Measurements from ENCODE around the gene MMP3. TPM values are rescaled to one million over a fixed set of nuclear protein-coding genes. Genes with fewer than 3 reads are reported as not detected.

The MMP3 gene
- total RNA-seq, 2 experiments from 2014 or later: not detected

GRCh38 chr11:102836290-102836875 lies 7.0 kb downstream of the MMP3 start:
- no peaks in the 10 kb centered on the region for H3K4me1 Mint-ChIP-seq (ENCODE audit: low read depth)
- H3K27ac Mint-ChIP-seq: no peak overlapping the region
- POLR2A ChIA-PET: no interaction called here
- H3K4me3 Mint-ChIP-seq: no peak overlapping the region
- ATAC-seq (no peak), DNase-seq (no peak)
- H3K9me3 Mint-ChIP-seq: no peaks in the 10 kb centered on the region
- H3K36me3 Mint-ChIP-seq (ENCODE audit: low read depth): no peaks in the 10 kb centered on the region
- CTCF ChIA-PET: no interaction called here
- intact Hi-C loops (cut with micrococcal nuclease): no loop called here
- peaks cover 8% of the 10 kb centered on the region for H3K27me3 Mint-ChIP-seq
- TF ChIP-seq, protein P1, sequence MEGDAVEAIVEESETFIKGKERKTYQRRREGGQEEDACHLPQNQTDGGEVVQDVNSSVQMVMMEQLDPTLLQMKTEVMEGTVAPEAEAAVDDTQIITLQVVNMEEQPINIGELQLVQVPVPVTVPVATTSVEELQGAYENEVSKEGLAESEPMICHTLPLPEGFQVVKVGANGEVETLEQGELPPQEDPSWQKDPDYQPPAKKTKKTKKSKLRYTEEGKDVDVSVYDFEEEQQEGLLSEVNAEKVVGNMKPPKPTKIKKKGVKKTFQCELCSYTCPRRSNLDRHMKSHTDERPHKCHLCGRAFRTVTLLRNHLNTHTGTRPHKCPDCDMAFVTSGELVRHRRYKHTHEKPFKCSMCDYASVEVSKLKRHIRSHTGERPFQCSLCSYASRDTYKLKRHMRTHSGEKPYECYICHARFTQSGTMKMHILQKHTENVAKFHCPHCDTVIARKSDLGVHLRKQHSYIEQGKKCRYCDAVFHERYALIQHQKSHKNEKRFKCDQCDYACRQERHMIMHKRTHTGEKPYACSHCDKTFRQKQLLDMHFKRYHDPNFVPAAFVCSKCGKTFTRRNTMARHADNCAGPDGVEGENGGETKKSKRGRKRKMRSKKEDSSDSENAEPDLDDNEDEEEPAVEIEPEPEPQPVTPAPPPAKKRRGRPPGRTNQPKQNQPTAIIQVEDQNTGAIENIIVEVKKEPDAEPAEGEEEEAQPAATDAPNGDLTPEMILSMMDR (IDR thresholded peaks at IDR 0.05): no peak

- TF ChIP-seq, protein P1 (IDR thresholded peaks at IDR 0.05): no peak
- Mint-ChIP-seq H3K4me1 (ENCODE audit: low read depth) (no peaks in the 10 kb centered on the region), H3K9me3 (no peaks in the 10 kb centered on the region), H3K27me3 (peaks cover 23% of the 10 kb centered on the region), H3K4me3 (no peak overlapping the region), H3K27ac (no peak overlapping the region), H3K36me3 (ENCODE audit: low read depth) (no peaks in the 10 kb centered on the region)
- DNase-seq: no peak
- intact Hi-C loops (cut with micrococcal nuclease): no loop called here
- ChIA-PET POLR2A (no interaction called here), CTCF (no interaction called here)
- no peak for ATAC-seq
These were observed 9.7 kb downstream of the MMP3 start for GRCh38 chr11:102833731-102834130.

DNA sequence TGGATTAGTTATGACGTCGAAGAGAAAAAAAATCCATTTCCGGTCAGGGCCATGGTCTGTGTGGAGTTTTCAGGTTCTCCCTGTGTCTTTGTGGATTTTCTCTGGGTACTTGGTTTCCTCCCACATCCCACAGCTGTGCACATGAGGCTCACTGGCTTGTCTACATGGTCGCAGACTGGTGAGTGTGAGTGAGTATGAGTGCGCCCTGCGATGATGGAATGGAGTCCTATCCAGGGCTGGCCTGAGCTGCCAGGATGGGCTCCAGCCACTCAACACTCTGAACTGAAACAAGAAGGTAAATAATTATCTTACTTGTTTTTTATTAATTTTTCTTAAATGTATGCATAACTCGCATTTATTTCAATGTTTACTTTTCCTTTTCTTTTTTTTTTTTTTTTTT lies 10.8 kb downstream of the MMP3 start:
- intact Hi-C loops (cut with micrococcal nuclease): no loop called here

DNA sequence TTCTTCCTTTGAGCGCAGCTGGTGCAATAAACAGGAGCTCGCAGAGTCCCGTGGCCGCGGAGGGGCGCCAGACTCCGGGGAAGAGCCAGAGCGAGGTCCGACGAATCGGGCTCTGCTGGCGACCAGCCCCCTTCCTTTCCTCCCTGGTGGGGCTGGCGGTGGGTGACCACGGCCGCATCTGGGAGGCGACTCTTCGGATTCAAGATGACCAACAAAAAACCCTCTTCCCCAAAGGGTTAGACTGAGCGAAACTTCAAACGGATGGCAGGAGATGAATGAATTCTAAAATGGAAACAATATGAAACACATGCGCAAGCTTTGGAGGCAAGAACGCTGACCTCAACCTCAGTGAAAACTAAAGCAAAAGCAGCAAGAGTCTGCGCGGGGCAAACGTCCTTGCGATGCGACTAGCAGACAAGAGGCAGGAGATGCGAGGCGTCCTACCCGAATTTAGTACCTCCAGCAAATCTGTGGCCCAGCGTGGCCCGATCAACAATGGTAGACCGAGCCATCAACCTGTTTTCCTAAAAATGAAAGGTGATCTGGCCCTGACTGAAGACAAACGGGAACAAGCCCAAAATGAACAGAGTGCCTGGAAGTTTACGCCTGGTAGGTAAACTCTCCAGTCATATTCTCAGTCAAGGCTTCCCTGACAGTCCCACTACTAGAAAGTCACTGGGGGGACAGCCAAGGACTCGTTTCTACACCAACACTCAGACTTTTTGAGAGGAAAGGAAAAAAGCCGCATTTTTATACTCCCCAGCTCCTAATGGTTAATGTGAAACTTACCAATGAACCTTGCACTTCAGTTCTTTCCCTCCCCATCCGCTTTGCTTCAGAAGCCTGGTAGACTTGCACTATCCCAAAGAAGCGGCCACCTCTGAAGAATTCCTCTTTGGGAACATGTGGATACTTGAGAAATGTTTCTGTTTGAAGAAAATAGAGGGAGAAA lies 11.6 kb downstream of the MMP3 start:
- ChIA-PET POLR2A (no interaction called here), CTCF (interaction anchor here (0.8 to 1.3 kb wide), 3 partner anchors 11 to 114 kb away, joined by 3 to 4 read pairs (median 3); no protein-coding TSS in a partner anchor)
- H3K27me3 Mint-ChIP-seq: peaks cover 27% of the 10 kb centered on the region
- DNase-seq (peak; percentile 48), ATAC-seq (no peak)
- H3K4me3 Mint-ChIP-seq: no peak overlapping the region
- H3K36me3 Mint-ChIP-seq (ENCODE audit: low read depth): no peaks in the 10 kb centered on the region
- H3K9me3 Mint-ChIP-seq: no peaks in the 10 kb centered on the region
- H3K27ac Mint-ChIP-seq: no peak overlapping the region
- intact Hi-C loops (cut with micrococcal nuclease): no loop called here
- TF ChIP-seq, protein P1 (IDR thresholded peaks at IDR 0.05): no peak
- no peaks in the 10 kb centered on the region for H3K4me1 Mint-ChIP-seq (ENCODE audit: low read depth)

More for the DNA sequence above, 10.8 kb downstream of the MMP3 start:
- Mint-ChIP-seq H3K4me1 (ENCODE audit: low read depth) (no peaks in the 10 kb centered on the region), H3K27me3 (peaks cover 23% of the 10 kb centered on the region), H3K4me3 (no peak overlapping the region), H3K27ac (no peak overlapping the region), H3K9me3 (no peaks in the 10 kb centered on the region), H3K36me3 (ENCODE audit: low read depth) (no peaks in the 10 kb centered on the region)
- ATAC-seq: no peak
- DNase-seq: no peak
- TF ChIP-seq, protein P1 (IDR thresholded peaks at IDR 0.05): no peak
- ChIA-PET POLR2A (no interaction called here), CTCF (no interaction called here)

- TF ChIP-seq, protein P1 (IDR thresholded peaks at IDR 0.05): no peak
- intact Hi-C loops (cut with micrococcal nuclease): no loop called here
- no peak overlapping the region for H3K27ac Mint-ChIP-seq
- CTCF ChIA-PET: interaction anchor here (0.8 to 1.3 kb wide), 3 partner anchors 11 to 115 kb away, joined by 3 to 4 read pairs (median 3); no protein-coding TSS in a partner anchor
- no peaks in the 10 kb centered on the region for H3K36me3 Mint-ChIP-seq (ENCODE audit: low read depth)
- H3K4me1 Mint-ChIP-seq (ENCODE audit: low read depth): no peaks in the 10 kb centered on the region
- no peaks in the 10 kb centered on the region for H3K9me3 Mint-ChIP-seq
- DNase-seq (no peak), ATAC-seq (no peak)
- H3K4me3 Mint-ChIP-seq: no peak overlapping the region
- H3K27me3 Mint-ChIP-seq: peaks cover 27% of the 10 kb centered on the region
- POLR2A ChIA-PET: no interaction called here
These were observed 12.3 kb downstream of the MMP3 start for GRCh38 chr11:102831128-102831488.
